Mesenchymal stem cell (in vitro differentiated cells and primary cell): ENCODE results near the gene PRKCZ.

Source experiments
- DNase-seq: peaks from one replicate; pipeline ENCODE4 v3.0.0-alpha.2; 2013
- H2AFZ ChIP-seq: one replicate; pipeline ENCODE4 v1.6.1; 2013; ENCODE audit warnings: low read depth, mild to moderate bottlenecking, control low read depth, inconsistent platforms, low read length, moderate library complexity
- H2AK5ac ChIP-seq: 2 replicates; pipeline ENCODE4 v1.6.1; 2013; ENCODE audit warnings: low read length, moderate library complexity, mild to moderate bottlenecking, inconsistent platforms; ENCODE audit not compliant: severe bottlenecking
- H2BK120ac ChIP-seq: one replicate; pipeline ENCODE4 v1.6.1; 2013; ENCODE audit warnings: low read depth, mild to moderate bottlenecking, inconsistent platforms, low read length, moderate library complexity
- H2BK12ac ChIP-seq, 2 experiments: one replicate each; pipeline ENCODE4 v1.6.1; 2013; ENCODE audit warnings: inconsistent platforms in 2 of 2, low read length in 2 of 2, mild to moderate bottlenecking in 2 of 2, moderate library complexity in 2 of 2, control low read depth in 1 of 2
- H2BK15ac ChIP-seq: one replicate; pipeline ENCODE4 v1.6.1; 2013; ENCODE audit warnings: mild to moderate bottlenecking, low read depth, inconsistent platforms; ENCODE audit not compliant: poor library complexity, severe bottlenecking
- H2BK5ac ChIP-seq: 2 replicates; pipeline ENCODE4 v1.6.1; 2013; ENCODE audit warnings: low read depth, mild to moderate bottlenecking, low read length, control low read depth, inconsistent platforms; ENCODE audit not compliant: poor library complexity, severe bottlenecking
- H3K14ac ChIP-seq, 2 experiments: one replicate each; pipeline ENCODE4 v1.6.1; 2013; ENCODE audit warnings: inconsistent platforms in 2 of 2, low read length in 2 of 2, control low read depth in 1 of 2, mild to moderate bottlenecking in 1 of 2, moderate library complexity in 1 of 2
- H3K18ac ChIP-seq, 2 experiments: one replicate each; pipeline ENCODE4 v1.6.1; 2013; ENCODE audit warnings: inconsistent platforms in 2 of 2, low read length in 2 of 2, control low read depth in 1 of 2, low read depth in 1 of 2, mild to moderate bottlenecking in 1 of 2
- H3K23ac ChIP-seq, 2 experiments: one replicate each; pipeline ENCODE4 v1.6.1; 2013; ENCODE audit warnings: inconsistent platforms in 2 of 2, low read length in 2 of 2, mild to moderate bottlenecking in 2 of 2, moderate library complexity in 2 of 2, control low read depth in 1 of 2
- H3K27ac ChIP-seq: 2 replicates; pipeline ENCODE4 v1.5.1; 2013; ENCODE audit warnings: mild to moderate bottlenecking, moderate library complexity, low read length, control low read depth, inconsistent platforms; ENCODE audit not compliant: poor library complexity, severe bottlenecking
- H3K27me3 ChIP-seq, 2 experiments: 2 replicates each; pipeline versions ENCODE4 v1.6.1 to v1.7.0; 2013; ENCODE audit warnings: low read length in 2 of 2, mild to moderate bottlenecking in 2 of 2, moderate library complexity in 2 of 2, control low read depth in 1 of 2, inconsistent platforms in 1 of 2; ENCODE audit not compliant: control insufficient read depth in 1 of 2, insufficient read depth in 1 of 2
- H3K36me3 ChIP-seq, 2 experiments: 2 replicates each; pipeline versions ENCODE4 v1.6.1 to v1.7.0; 2013; ENCODE audit warnings: low read length in 2 of 2, control low read depth in 1 of 2, inconsistent platforms in 1 of 2, low read depth in 1 of 2, mild to moderate bottlenecking in 1 of 2; ENCODE audit not compliant: insufficient read depth in 2 of 2, control insufficient read depth in 1 of 2
- H3K4ac ChIP-seq, 2 experiments: one replicate each; pipeline ENCODE4 v1.6.1; 2013; ENCODE audit warnings: inconsistent platforms in 2 of 2, low read length in 2 of 2, mild to moderate bottlenecking in 2 of 2, moderate library complexity in 2 of 2, control low read depth in 1 of 2, low read depth in 1 of 2
- H3K4me1 ChIP-seq: 2 replicates; pipeline ENCODE4 v1.6.1; 2013; ENCODE audit warnings: low read depth, low read length, control low read depth; ENCODE audit not compliant: control insufficient read depth, insufficient read depth
- H3K4me2 ChIP-seq: 2 replicates; pipeline ENCODE4 v1.6.1; 2013; ENCODE audit warnings: low read length, mild to moderate bottlenecking, inconsistent platforms; ENCODE audit not compliant: poor library complexity, severe bottlenecking
- H3K4me3 ChIP-seq, 2 experiments: 2 replicates each; pipeline versions ENCODE4 v1.5.1 to v1.7.0; 2013; ENCODE audit warnings: low read length in 2 of 2, mild to moderate bottlenecking in 2 of 2, control low read depth in 1 of 2, low read depth in 1 of 2; ENCODE audit not compliant: insufficient read depth in 1 of 2
- H3K79me1 ChIP-seq: replicated peaks from 2 replicates; pipeline ENCODE4 v1.6.1; 2013; ENCODE audit warnings: mild to moderate bottlenecking, control low read depth, low read length, inconsistent platforms; ENCODE audit not compliant: poor library complexity, severe bottlenecking
- H3K9ac ChIP-seq: 2 replicates; pipeline ENCODE4 v1.7.0; 2013; ENCODE audit warnings: mild to moderate bottlenecking, low read length, moderate library complexity
- H3K9me3 ChIP-seq: 2 replicates; pipeline ENCODE4 v1.7.0; 2013; ENCODE audit warnings: mild to moderate bottlenecking, low read length; ENCODE audit not compliant: control insufficient read depth
- H4K8ac ChIP-seq: one replicate; pipeline ENCODE4 v1.6.1; 2013; ENCODE audit warnings: inconsistent platforms, mild to moderate bottlenecking, low read length, moderate library complexity
- H4K91ac ChIP-seq: one replicate; pipeline ENCODE4 v1.6.1; 2013; ENCODE audit warnings: mild to moderate bottlenecking, low read length, inconsistent platforms
- WGBS: methylation state at CpG from one replicate; pipeline ENCODE4 v1.1.7; 2013; ENCODE audit warnings: mixed read lengths; 5-methylcytosine and 5-hydroxymethylcytosine counted together

Gene PRKCZ

GRCh38 chr1:2215909-2216766, 165.9 kb downstream of the PRKCZ start:
- Histone ChIP-seq H4K91ac (peak overlapping the region; percentile 37), H2BK12ac (no peak overlapping the region), H4K8ac (no peak overlapping the region), H3K9me3 (no peaks in the 10 kb centered on the region), H3K18ac (no peak overlapping the region), H3K9ac (no peak overlapping the region), H3K4me1 (peaks cover 33% of the 10 kb centered on the region), H2AK5ac (no peak overlapping the region), H3K27me3 (no peaks in the 10 kb centered on the region), H2AFZ (no peak overlapping the region), H3K4ac (no peak overlapping the region), H3K23ac (no peak overlapping the region), H2BK15ac (no peak overlapping the region), H3K36me3 (no peaks in the 10 kb centered on the region), H3K14ac (no peak overlapping the region), H3K79me1 (peaks cover 3% of the 10 kb centered on the region), H3K4me2 (no peak overlapping the region), H2BK5ac (no peak overlapping the region), H3K4me3 (no peak overlapping the region), H3K27ac (no peak overlapping the region), H2BK120ac (no peak overlapping the region)
- WGBS, result 95% methylated on average over 24 of the region's 25 CpGs
- DNase-seq, result no peak

GRCh38 chr1:2216767-2217058, 166.5 kb downstream of the PRKCZ start:
- Histone ChIP-seq H2AK5ac (no peak overlapping the region), H3K79me1 (peaks cover 3% of the 10 kb centered on the region), H3K27ac (no peak overlapping the region), H2BK12ac (no peak overlapping the region), H3K23ac (no peak overlapping the region), H3K4ac (no peak overlapping the region), H3K36me3 (no peaks in the 10 kb centered on the region), H4K8ac (no peak overlapping the region), H2BK15ac (no peak overlapping the region), H4K91ac (no peak overlapping the region), H3K4me1 (peaks cover 33% of the 10 kb centered on the region), H3K14ac (no peak overlapping the region), H3K27me3 (no peaks in the 10 kb centered on the region), H3K9ac (no peak overlapping the region), H3K18ac (no peak overlapping the region), H3K9me3 (no peaks in the 10 kb centered on the region), H3K4me3 (no peak overlapping the region), H3K4me2 (no peak overlapping the region), H2BK120ac (no peak overlapping the region), H2AFZ (no peak overlapping the region), H2BK5ac (no peak overlapping the region)
- 96% methylated on average over 7 of the region's 7 CpGs for WGBS
- DNase-seq, result no peak

DNA sequence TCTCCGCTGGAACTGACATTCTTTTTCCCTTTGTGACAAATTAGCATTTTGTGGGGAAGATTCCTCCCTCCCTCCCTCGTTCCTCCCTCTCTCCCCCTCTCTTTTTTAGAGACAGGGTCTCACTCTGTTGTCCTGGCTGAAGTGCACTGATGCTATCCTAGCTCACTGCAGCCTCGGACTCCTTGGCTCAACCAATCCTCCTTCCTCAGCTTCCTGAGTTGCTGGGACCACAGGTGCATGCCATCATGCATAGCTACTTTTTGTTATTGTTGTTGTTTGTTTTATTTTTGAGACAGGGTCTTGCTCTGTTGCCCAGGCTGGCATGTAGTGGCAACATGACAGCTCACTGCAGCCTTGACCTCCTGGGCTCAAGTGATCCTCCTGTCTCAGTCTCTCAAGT, 171.1 kb downstream of the PRKCZ start:
- Histone ChIP-seq H3K4me1 (peaks cover under 1% of the 10 kb centered on the region), H3K4me2 (no peak overlapping the region), H3K18ac (no peak overlapping the region), H3K4ac (no peak overlapping the region), H2AFZ (no peak overlapping the region), H4K91ac (no peak overlapping the region), H3K14ac (no peak overlapping the region), H3K27me3 (no peaks in the 10 kb centered on the region), H3K36me3 (no peaks in the 10 kb centered on the region), H3K27ac (no peak overlapping the region), H2AK5ac (no peak overlapping the region), H2BK5ac (no peak overlapping the region), H4K8ac (no peak overlapping the region), H2BK15ac (no peak overlapping the region), H3K79me1 (no peaks in the 10 kb centered on the region), H3K4me3 (no peak overlapping the region), H2BK120ac (no peak overlapping the region), H3K23ac (no peak overlapping the region), H2BK12ac (no peak overlapping the region), H3K9ac (no peak overlapping the region), H3K9me3 (no peaks in the 10 kb centered on the region)
- no peak for DNase-seq
- WGBS, result 91% methylated on average over 2 of the region's 3 CpGs

DNA sequence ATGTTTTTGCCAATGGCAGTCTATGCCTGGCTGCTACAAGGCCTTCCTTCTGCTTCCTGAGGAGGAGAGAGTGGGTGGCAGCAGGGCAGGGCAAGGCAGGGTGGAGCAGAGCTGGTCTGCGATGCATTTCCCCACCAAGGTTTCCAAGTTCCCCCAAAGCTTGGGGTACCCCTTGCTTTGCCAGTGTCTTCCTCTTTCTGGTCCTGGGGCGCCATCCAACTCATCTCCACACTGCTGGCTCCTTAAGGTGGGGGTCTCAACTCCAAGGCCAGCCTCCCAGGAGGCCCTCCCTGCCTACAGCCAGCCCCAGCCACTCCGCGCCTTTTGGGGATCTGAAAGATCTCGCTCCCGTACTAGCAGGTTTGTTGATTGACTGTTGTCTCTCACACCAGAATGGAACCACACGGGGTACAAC, 174.0 kb downstream of the PRKCZ start:
- Histone ChIP-seq H2AFZ (no peak overlapping the region), H2BK12ac (no peak overlapping the region), H3K27ac (no peak overlapping the region), H3K14ac (no peak overlapping the region), H2BK120ac (no peak overlapping the region), H3K36me3 (no peaks in the 10 kb centered on the region), H2BK15ac (no peak overlapping the region), H3K27me3 (no peaks in the 10 kb centered on the region), H3K4ac (no peak overlapping the region), H3K4me2 (no peak overlapping the region), H3K4me3 (no peak overlapping the region), H4K8ac (no peak overlapping the region), H4K91ac (no peak overlapping the region), H3K4me1 (peaks cover 10% of the 10 kb centered on the region), H3K23ac (no peak overlapping the region), H3K9me3 (no peaks in the 10 kb centered on the region), H2BK5ac (no peak overlapping the region), H2AK5ac (no peak overlapping the region), H3K9ac (no peak overlapping the region), H3K18ac (no peak overlapping the region), H3K79me1 (peaks cover 6% of the 10 kb centered on the region)
- no peak for DNase-seq
- 92% methylated on average over 7 of the region's 7 CpGs for WGBS
